Transverse colon (tissue), 3 donors: ENCODE results near the gene HTR3A.

Experiments
- EP300 ChIP-seq: sonication (generic); formaldehyde crosslinking; IDR thresholded peaks from one replicate; pipeline ENCODE4 v1.6.1; 2017; ENCODE audit warnings: antibody characterized with exemption, low read depth
- TF ChIP-seq, protein P1 (sequence below), 5 experiments: fragments of 200-600 bp in 3 of 5; fragments of 450-650 bp in 2 of 5; sonication (generic) in 3 of 5; IDR thresholded peaks; 1 replicate in 2 of 5; 2 replicates in 3 of 5; pipeline ENCODE4 v1.5.1; 2016 to 2017; ENCODE audit warnings: antibody characterized with exemption in 5 of 5, inconsistent platforms in 3 of 5, mild to moderate bottlenecking in 2 of 5, moderate library complexity in 1 of 5

DNA sequence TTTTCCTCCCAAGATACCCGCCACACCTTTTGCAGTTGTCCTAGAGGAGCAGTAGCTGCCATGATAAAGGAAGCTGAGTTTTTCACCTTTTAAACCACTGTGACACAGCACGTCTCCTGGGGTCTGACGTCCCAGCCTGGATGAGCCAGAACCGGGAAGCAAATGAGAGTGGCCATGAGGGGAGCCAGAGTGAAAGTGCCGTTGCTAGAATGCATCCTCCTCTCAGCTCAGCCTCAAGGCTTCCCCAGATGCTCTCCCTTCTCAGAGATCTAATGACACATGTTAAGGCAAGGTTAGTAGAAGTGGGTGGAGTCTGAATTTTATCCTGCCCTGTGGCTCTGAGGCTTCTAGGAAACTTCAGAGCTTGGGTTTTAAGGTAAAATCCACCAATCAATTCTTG, 23.4 kb upstream of the HTR3A start:
- TF ChIP-seq, protein P1, sequence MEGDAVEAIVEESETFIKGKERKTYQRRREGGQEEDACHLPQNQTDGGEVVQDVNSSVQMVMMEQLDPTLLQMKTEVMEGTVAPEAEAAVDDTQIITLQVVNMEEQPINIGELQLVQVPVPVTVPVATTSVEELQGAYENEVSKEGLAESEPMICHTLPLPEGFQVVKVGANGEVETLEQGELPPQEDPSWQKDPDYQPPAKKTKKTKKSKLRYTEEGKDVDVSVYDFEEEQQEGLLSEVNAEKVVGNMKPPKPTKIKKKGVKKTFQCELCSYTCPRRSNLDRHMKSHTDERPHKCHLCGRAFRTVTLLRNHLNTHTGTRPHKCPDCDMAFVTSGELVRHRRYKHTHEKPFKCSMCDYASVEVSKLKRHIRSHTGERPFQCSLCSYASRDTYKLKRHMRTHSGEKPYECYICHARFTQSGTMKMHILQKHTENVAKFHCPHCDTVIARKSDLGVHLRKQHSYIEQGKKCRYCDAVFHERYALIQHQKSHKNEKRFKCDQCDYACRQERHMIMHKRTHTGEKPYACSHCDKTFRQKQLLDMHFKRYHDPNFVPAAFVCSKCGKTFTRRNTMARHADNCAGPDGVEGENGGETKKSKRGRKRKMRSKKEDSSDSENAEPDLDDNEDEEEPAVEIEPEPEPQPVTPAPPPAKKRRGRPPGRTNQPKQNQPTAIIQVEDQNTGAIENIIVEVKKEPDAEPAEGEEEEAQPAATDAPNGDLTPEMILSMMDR (IDR thresholded peaks at IDR 0.05) = no peak
- no peak for TF ChIP-seq EP300
